Measurements from ENCODE around the gene HAUS7.
A peak's percentile ranks its signal among the peaks of the same experiment; 100 is the strongest.

Gene HAUS7

GRCh38 chrX:153469811-153470410, 465 bp downstream of the HAUS7 start:
- TF ChIP-seq ZFP30 (CRISPR knock-in tag; IDR thresholded peaks at IDR 0.05): no peak
- no peak for TF ChIP-seq ISL1 (CRISPR knock-in tag; IDR thresholded peaks at IDR 0.05)
- TF ChIP-seq ZC3H10 (CRISPR knock-in tag; IDR thresholded peaks at IDR 0.05): no peak
- TF ChIP-seq CREB5 (CRISPR knock-in tag; IDR thresholded peaks at IDR 0.05; ENCODE audit: low read depth): no peak
- no peak for TF ChIP-seq GLIS3 (CRISPR knock-in tag; IDR thresholded peaks at IDR 0.05)
- no peak for TF ChIP-seq SNAI2 (CRISPR knock-in tag; IDR thresholded peaks at IDR 0.05)
- TF ChIP-seq TCF4 (CRISPR knock-in tag; IDR thresholded peaks at IDR 0.05; ENCODE audit: borderline replicate concordance): no peak
- no peak for TF ChIP-seq TSHZ2 (CRISPR knock-in tag; IDR thresholded peaks at IDR 0.05)
- no peak for TF ChIP-seq CSRNP3 (CRISPR knock-in tag; IDR thresholded peaks at IDR 0.05)
- no peak for TF ChIP-seq CSDC2 (CRISPR knock-in tag; IDR thresholded peaks at IDR 0.05)
- ATAC-seq: peak; percentile 57

- TF ChIP-seq ESRRG (CRISPR knock-in tag; IDR thresholded peaks at IDR 0.05): no peak
- no peak for TF ChIP-seq TOX (CRISPR knock-in tag; IDR thresholded peaks at IDR 0.05; ENCODE audit: borderline replicate concordance)
- no peak for TF ChIP-seq CSRNP3 (CRISPR knock-in tag; IDR thresholded peaks at IDR 0.05)
- no peak for TF ChIP-seq ZFP30 (CRISPR knock-in tag; IDR thresholded peaks at IDR 0.05)
- TF ChIP-seq CSDC2 (CRISPR knock-in tag; IDR thresholded peaks at IDR 0.05): no peak
- TF ChIP-seq CREB5 (CRISPR knock-in tag; IDR thresholded peaks at IDR 0.05; ENCODE audit: low read depth): no peak
- no peak for ATAC-seq
Observed at GRCh38 chrX:153468008-153468580, 2.3 kb downstream of the HAUS7 start.

- TF ChIP-seq ZNF8 (CRISPR knock-in tag; IDR thresholded peaks at IDR 0.05) (no peak), ZFP30 (CRISPR knock-in tag; IDR thresholded peaks at IDR 0.05) (no peak), ZNF565 (CRISPR knock-in tag; conservative IDR thresholded peaks at IDR 0.05; ENCODE audit: low read depth) (no peak), ZNF70 (CRISPR knock-in tag; IDR thresholded peaks at IDR 0.05) (no peak), TOX (CRISPR knock-in tag; IDR thresholded peaks at IDR 0.05; ENCODE audit: borderline replicate concordance) (no peak), POU6F1 (CRISPR knock-in tag; IDR thresholded peaks at IDR 0.05; ENCODE audit: borderline replicate concordance, low read depth) (no peak), BACH2 (CRISPR knock-in tag; IDR thresholded peaks at IDR 0.05; ENCODE audit: borderline replicate concordance) (no peak), CSRNP3 (CRISPR knock-in tag; IDR thresholded peaks at IDR 0.05) (no peak), ISL1 (CRISPR knock-in tag; IDR thresholded peaks at IDR 0.05) (no peak), GLIS3 (CRISPR knock-in tag; IDR thresholded peaks at IDR 0.05) (no peak), ZFP3 (CRISPR knock-in tag; IDR thresholded peaks at IDR 0.05) (no peak), RARB (CRISPR knock-in tag; IDR thresholded peaks at IDR 0.05) (no peak), ARNTL (CRISPR knock-in tag; IDR thresholded peaks at IDR 0.05; ENCODE audit: borderline replicate concordance, low read depth) (no peak)
- ATAC-seq: no peak
Observed at GRCh38 chrX:153465691-153466380, 4.5 kb downstream of the HAUS7 start.
